GM21786 (cell line): ENCODE results near the gene TRIP10.

Source experiments
- ATAC-seq: cut with Tn5 transposase; IDR thresholded peaks from one replicate; pipeline ENCODE4 v1.9.1; 2021; ENCODE audit not compliant: unreplicated experiment

TRIP10 gene

DNA sequence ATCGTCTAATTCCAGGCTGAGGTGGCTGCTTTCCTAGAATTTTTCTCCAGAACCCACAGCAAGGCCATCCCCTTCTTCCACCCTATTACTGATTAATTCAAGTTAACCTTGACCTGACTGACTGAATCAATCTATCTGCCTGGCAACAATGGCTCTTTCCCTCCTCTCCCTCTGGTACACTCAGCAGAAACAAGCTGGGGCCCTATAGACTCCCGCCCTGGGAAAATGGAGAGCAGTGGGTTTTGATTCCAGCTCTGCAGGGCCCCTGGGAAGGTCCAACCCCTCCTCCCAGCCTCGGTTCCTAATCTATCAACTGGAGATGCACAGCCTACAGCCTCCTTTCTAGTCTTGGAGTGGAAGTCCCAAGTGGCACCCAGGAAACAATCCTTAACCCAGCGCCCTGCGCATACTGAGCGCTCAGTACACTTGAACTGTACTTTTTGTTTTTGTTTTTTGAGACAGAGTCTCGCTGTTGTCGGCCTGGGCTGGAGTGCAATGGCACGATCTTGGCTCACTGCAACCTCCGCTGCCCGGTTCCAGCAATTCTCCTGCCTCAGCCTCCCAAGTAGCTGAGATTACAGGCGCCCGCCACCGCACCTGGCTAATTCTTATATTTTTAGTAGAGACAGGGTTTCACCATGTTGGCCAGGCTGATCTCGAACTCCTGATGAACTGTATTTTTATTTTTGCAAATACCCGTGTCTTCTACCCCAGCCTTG is 13.8 kb upstream of the TRIP10 start:
- no peak for ATAC-seq

DNA sequence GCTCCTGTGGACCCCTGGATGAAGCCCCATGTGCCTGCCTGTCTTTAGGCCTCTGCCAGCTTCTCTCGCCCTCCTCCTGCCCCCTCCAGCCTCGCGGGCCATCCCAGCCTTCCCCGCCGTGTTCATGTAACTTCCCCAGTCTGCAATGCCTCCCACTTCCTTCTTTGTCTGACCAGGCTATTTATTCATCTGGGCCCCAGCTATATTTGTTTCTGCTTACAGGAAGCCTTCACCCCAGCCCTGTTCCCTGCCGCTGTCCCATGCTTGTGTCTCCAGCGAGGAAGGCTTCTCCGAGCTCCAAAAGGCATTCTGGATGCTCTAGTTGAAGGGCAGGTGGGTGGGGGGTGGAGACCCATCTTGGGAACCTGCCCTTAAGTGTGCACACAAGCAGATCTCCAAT is 11.1 kb upstream of the TRIP10 start:
- ATAC-seq: no peak

DNA sequence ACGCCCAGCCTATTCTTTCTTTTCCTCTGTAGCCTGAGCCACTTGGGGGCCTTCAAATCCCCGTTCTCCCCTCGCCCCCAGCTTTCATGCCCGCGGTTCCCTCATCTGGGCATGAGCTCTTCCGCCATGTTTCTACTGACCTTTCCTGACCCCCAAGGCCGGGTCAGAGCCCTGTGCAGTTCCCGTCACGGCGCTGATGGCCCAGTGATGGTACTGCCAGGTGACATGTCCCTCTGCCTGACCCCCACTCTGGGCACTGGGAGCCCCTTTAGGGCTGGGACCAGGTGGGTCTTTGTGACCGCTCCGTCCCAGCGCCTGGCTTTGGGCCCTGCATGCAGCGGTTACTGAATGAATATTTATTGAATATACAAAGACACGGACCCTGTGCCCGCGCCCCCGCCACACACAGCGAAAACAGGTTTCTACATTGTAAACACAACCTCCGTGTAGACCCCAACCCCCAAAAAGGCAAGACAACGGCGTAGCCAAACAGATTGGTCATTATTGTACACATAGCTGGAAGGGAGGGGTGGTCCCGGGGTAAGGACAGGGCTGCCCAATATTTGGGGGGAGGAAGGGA is 9.8 kb upstream of the TRIP10 start:
- no peak for ATAC-seq

DNA sequence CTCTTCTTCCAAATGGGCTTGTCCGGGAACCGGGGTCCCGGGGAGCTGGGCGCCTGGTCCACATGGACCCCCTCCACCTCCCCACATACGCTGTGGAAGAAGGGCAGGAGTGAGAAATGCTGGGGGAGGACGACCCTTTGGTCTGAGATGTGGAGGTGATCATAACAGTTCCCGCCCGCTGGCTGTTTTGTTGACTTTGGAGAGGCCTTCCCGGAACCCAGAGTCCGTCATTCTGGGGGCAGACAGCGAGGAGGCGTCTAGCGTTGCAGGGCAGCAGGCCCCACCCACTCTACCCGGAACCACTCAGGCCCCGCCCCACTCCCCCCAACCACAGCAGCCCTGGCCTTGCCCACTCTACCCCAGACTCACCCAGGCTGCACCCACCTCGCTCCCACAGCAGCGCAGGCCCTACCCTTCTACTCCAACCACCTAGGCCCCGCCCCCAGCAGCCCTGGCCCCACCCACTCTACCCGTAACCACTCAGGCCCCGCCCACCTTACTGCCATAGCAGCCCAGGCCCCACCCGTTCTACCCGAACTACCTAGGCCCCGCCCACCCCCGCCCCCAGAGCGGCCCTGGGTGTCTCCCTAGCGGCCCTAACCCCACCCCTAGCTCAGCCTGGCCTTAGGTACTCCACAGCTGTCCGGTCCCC is 9.2 kb upstream of the TRIP10 start:
- ATAC-seq: no peak

DNA sequence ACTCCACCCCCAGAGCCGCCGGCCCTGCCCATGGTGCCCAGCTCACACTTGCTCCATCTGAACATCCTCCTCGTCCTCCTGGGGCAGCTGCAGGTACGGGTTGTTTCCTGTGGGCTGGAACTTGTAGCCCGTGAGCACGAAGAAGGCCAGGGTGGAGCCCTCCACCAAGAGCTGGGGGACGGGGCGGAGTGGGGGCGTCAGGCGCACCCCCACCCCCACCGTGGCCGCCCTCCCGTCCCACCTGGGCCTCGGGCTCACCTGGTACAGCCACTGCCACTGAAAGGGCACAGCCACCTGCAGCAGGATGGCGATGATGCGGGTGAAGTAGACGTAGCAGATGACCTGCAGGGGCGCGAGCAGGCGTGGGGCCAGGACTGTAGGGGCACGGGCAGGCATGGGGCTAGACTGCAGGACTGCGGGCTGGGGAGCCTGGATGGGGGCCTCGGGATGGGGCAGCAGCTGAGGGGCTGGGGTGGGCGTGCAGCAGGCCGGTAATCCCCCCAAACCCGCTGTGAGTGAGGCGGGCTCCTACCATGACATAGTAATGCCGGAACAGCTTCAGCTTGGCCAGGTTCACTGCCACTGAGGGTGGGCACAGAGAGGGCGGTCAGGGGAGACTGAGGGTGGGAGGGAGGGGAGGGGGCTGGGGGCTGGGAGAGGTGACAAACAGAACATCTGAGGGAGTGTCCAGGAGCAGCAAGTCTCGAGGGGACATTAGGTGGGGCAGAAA is 8.4 kb upstream of the TRIP10 start:
- ATAC-seq: no peak

DNA sequence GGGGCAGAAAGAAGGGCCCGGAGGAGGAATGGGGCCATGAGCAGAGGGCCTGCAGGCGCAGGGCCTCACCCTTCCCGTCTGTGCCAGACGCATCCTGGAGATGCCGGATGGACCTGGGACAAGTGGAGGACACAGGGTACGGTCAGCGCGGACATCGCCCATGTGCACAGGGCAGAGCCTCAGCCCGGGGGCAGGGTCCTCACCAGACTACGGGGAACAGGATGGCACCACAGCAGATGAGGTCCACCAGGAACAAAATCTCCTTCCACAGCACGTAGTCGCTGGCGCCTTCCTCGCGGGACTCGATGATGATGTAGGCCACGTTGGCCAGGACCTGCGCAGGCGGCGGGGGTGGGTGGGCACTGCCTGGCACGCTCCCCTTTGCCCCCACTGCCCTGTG is 7.7 kb upstream of the TRIP10 start:
- no peak for ATAC-seq

DNA sequence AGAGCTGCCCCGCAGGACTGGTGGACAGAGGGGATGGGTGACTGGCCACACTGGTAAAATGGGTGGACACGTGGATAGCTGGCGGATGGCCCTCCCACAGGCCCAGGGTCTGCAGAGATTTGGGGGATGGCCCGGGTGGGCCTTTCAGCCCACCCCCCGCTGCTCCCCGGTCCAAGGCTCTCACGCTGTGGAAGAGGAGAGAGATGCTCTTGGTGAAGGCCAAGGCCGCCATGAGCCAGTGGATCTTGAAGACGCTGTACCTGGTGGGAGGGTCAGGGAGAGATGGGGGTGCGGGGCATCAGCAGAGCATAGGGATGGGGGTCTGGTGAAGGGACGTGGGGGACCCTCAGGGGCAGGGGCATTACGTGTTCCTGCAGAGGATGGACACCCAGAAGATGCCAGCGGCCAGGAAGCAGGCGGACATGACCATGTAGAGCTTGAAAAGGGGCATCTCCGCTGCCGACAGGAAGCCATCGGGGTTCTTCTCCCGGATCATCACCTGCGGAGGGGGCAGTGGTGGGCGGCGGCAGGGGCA is 6.6 kb upstream of the TRIP10 start:
- ATAC-seq: no peak

DNA sequence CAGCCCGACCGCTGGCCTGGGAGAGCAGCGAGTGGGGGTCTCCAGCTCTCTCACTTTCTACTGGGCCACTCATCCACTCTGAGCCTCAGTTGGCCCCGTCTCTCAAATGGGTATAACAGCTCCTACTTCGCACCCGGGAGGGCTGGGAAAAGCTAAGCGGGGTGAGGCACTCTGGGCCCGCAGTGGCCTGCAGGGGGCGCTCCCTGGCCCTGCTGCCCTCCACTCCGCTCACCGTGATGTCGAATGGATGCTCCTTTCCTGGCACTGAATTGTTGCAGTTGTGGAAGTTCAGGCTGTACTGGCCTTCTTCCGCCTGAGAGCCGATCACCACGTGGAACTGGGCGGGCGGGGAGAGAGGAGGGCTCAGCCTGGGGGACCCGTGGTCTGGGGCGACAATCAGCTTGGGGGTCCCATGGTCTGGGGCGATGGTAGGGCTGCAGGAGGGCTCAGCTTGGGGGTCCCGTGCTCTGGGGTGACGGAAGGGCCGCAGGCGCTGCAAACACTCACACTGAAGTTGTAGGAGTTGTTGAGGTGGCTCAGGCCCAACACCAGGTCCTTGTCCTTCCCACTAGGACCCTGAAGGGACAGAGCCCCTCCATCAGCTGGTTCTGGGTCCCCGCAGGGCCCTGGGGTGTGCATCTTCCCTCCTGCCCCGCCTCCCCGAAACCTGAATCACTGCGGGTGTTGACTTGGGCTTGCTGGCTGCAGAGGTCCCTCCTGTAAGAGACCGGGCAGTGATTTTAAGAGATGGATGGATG is 6.0 kb upstream of the TRIP10 start:
- ATAC-seq: no peak

DNA sequence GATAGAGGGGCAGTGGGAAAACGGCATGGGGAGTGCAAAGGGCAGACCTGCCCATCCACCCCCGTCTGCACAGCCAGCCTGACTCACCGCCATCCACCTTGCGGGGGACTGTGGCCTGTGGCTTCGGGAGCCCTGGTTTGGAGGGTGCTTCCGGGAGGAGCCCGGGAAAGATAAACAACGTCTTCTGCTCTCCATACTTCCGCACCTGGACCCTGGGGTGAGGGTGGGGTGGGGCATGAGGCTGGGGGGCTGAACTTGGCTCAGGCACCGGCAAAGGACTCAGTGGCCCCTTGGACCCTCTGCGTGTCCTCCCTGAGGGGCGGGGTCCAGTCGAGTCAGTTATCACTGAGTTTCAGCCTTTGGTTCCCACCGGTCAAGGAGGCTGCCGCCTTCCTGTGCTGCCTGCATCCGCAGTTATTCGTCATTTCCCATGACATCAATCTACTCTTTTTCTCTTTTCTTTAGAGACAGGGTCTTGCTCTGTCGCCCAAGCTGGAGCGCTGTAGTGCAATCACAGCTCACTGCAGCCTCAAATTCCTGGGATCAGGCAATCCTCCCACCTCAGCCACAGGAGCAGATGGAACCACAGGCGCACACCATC is 5.3 kb upstream of the TRIP10 start:
- no peak for ATAC-seq

DNA sequence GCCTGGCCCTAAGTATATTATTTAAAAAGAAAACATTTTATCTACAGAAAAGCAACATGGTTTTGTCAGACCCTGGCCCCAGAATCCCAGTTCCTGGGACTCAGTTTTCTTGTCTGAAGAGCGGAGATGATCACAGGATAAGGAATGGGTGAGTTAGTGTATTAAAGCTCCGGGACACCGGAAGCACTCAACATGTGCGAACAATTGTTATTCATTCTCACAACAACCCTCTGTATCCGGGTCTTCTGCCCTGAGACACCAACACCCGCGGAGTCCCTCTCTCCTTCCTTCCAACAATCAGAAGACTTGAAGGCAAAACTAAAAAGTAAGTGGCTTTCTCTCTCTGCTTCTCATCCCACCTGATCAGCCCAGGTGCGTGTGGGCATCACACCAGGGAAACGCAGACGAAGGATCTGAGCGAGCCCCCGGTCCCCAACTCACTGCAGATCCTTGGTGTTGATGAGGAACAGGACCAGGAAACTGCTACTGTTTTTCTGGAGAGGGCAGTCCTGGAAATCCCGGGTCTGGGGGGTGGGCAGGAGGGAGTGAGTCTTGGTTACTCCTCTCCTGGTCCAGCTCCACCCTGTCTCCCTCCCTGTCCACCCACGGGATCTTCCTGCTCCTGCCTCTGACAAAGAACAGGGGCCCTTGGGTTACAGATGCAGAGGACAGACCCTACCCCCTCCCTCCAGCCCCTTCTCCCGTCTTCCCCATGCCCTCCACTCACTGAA is 4.1 kb upstream of the TRIP10 start:
- no peak for ATAC-seq

DNA sequence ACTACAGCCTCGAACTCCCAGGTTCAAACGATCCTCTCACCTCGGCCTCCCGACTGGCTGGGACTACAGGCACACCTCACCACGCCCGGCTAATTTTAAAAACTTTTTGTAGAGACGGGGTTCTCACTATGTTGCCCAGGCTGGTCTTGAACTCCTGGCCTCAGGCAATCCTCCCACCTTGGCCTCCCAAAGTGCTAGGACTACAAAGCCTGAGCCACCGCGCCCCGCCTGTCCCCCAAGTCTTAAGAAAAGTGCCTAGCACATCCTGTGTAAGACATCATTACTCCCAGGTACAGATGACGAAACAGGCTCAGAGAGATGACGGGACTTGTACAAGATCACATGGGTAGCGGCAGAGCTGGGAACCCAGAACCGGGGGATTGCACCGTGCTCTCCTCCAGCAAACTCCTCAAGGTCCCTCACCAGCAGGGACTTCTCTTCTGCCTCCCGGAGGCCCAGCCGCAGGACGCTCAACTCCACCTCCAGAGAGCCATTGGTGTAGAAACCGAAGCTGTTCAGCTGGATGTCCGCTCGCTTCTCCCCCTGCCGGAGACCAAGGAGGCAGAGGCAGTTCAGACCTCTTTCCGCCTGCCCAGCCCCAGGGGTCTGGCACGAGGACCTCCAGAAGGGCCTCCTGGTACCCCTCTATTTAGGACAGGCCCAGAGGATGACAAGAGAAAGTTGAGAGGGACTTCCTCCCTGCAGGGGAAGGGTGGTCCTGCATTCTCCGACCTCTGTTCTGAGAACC is 3.1 kb upstream of the TRIP10 start:
- no peak for ATAC-seq

DNA sequence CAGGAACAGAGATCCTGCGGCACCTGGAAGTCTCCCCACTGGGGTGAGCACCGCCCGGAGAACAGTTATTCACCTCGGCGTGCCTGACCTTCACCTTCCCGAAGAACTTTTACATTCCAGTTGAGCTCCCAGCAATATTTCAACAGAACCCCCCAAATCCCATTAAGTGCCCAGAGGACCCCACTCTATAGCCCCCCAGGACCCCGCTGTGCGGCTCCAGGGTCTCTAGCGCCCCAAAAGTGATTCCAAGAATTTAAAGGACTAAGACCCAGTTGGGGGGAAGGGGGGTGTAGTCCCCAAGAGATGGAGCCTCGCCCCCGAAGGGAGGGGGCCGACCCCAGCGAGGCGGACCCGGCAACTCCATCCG is 2.6 kb upstream of the TRIP10 start:
- ATAC-seq: no peak

DNA sequence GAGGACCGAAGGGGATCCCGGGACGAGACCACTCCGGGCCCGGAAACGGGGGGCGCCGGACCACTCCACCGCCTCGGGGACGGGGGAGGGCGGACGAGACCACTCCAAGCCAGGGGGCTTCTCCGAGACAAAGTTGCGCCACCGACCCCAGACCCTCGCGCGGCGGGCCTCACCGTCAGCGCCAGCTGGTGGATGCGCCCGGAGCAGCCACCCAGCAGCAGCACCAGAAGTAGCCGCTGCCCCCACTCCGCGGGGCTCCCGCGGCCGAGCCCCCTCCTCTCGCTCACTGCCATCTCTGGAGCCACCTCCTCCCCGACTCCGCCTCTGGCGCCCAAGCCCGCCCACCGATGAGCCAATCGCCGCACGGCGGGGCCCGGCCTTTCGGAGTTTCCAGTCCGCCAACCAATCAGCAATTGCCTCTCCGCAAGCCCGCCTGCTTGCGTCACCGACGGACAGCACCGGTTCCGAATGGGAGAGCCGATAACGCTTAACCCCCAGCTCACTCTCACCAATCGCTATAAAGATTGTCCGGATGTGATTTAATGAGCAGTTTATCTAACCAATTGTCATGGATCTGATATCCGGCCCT is 2.1 kb upstream of the TRIP10 start, which contains the start of gene GPR108:
Gene GPR108 (minus strand): TSS at position 297 of the 589 bp plus-strand sequence. CDS start 4 bp downstream, at position 293.
- peak; percentile 59 for ATAC-seq

DNA sequence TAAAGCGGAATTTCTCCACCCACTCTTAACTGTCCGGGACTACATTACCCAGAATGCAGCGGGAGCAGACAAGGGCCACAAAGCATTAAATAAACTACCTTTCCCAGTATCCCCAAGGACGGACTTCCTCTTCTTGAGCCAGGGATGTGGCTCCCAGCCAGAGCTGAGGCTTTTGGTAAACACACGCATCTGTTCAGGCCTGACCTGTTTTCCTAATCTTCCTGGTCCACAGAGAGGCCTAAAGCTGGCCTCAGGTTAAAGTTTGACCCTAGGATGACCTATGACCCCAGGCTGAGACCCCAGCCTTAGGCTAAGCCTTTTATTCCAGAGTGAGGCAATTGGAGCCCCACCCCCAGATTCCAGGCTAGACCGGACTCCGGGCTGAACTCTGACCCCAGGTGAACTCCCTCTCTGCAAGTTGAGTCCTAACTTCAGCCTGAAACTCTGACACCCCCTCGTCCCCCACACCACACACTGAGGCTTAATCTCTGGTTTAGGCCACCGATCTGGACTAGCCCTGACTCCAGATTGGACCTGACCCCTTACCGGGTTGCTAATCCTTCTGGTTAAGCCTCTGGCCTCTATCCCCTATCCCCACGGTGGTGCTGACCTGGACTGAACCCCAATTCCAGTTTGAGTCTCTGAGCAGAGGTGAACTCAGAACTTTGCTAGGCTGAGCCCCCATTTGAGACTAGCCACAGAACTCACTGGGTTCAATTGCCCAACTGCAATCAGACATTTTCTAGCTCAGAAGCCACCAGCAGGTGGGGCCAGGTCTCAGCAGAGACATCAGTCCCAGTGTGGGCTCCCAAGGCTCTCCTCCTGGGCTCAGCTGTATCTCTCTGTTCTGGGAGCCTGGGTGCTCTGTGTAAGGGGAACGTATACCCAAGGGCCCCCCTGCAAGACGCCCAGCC is 1.4 kb upstream of the TRIP10 start:
- ATAC-seq: no peak

DNA sequence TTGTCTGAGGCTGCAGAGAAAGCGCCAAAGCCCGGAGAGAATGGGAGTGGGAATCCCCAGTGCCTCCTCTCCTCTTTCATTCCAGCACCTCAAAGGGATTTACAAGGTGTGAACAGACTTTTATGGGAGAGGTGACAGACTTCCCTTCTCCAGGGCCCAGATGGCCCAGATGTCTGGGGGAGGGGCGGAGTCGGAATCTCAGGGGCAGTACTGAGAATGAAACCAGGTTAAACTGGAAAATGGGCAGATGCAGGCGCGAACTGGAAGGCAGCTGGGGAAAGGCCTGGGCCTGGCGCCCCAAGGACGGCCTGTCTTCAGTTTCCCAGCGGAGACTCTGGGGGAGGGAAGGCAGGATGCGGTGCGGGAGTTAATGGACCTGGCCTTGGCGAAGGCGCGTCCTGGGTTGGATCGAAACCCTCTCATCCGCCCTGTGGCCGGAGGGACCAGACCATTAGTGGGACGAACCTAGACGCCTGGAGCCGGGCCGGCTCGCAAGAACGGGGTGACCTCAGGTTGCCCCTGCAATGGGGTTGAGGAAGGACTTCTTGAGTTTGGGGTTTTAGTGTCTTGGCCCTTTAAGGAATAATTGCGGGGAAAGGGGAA is 592 bp upstream of the TRIP10 start:
- no peak for ATAC-seq

DNA sequence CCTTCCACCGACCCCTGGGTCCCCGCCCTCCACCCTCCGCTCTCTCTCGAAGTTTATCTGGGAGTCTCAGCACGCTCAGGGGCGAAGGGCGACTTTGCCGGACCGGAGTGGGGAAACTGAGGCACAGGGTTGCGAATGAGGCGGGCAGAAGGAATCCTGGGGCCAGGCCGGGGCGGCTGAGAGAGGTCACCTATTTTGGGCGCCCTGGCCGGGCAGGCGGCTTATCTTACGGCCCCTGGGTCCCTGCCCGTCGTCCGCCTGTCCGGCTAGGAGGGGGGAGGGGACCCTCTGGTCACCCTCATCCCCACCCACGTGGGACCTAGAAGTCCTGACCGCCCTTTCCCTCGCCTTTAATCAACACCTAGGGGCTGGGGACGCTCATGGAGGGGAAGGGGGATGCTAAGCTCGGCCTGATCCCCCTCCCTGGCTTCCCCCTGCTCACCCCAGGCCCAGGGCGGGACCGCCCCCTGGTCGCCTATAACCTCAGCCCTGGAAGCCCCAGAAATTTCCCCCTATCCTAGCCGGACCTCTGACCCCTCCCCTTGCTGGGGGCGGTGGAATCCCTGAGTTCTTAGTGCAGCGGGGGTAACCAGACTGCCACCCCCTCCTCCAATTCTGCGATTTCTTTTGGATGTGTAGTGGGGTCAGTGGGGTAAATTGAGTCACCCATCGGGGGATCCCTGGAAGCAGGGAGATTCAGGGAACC is 556 bp downstream of the TRIP10 start:
- ATAC-seq: no peak
